ENCODE data around the gene DEFB113. TPM values are rescaled to one million over a fixed set of nuclear protein-coding genes. Genes with fewer than 3 reads are reported as not detected.
"Not testable (repeated sequence)": the region's sequence is repeated elsewhere in the genome, so short reads cannot be mapped to it uniquely, and the experiment has no call there.

Gene DEFB113
- total and polyA plus RNA-seq, 11 donors: not detected

DNA sequence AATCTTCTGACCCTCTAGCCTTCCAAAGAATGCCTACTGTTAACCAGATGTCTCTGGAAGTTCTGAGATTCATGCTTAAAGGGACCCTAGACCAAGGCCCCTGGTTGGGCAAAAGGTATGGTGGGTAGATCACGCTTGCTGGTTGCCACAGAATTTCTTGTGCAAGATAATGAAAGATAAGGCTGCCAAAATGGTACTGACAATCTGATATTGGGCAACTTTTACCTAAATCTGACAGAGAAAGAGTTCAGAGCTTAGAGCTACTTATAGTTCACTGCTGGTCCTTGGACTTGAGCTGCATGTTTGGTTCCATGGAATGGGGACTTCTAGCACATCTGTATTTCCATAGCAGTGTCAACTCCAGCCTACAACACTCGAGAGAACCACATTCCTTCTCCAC, 17.5 kb downstream of the DEFB113 start:
- no peak for DNase-seq
- no peak for ATAC-seq
- Histone ChIP-seq H3K27me3 (no peaks in the 10 kb centered on the region), H3K9me3 (no peaks in the 10 kb centered on the region), H3K4me1 (no peaks in the 10 kb centered on the region), H3K4me3 (no peak overlapping the region), H3K27ac (no peak overlapping the region), H3K36me3 (no peaks in the 10 kb centered on the region)
- TF ChIP-seq, protein P1, sequence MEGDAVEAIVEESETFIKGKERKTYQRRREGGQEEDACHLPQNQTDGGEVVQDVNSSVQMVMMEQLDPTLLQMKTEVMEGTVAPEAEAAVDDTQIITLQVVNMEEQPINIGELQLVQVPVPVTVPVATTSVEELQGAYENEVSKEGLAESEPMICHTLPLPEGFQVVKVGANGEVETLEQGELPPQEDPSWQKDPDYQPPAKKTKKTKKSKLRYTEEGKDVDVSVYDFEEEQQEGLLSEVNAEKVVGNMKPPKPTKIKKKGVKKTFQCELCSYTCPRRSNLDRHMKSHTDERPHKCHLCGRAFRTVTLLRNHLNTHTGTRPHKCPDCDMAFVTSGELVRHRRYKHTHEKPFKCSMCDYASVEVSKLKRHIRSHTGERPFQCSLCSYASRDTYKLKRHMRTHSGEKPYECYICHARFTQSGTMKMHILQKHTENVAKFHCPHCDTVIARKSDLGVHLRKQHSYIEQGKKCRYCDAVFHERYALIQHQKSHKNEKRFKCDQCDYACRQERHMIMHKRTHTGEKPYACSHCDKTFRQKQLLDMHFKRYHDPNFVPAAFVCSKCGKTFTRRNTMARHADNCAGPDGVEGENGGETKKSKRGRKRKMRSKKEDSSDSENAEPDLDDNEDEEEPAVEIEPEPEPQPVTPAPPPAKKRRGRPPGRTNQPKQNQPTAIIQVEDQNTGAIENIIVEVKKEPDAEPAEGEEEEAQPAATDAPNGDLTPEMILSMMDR (IDR thresholded peaks at IDR 0.05): no peak
- TF ChIP-seq POLR2A (IDR thresholded peaks at IDR 0.05): no peak
- intact Hi-C loops (cut with DNase I): no loop called here
- WGBS, 4 donors: 38 to 64% (median 54%) methylated on average over 2 of the region's 2 CpGs

DNA sequence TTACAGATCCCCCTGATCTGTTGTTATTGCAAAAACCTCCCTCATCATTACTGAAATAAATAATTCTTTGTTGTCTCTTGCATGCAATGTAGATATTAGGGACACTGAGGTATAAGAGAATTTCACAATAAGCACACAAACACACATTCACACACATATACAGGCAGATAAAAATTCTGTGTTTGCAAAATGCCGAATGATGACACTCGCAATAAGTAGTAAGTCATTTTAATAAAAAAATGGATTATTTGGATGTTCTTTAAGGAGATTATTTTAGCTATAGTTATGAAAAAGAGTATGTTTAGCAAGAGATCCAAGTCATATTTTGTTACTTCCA, 19.0 kb downstream of the DEFB113 start:
- no peaks in the 10 kb centered on the region for H3K36me3 ChIP-seq
- 95 to 96% (median 96%) methylated on average over 2 of the region's 2 CpGs for WGBS, 4 donors

GRCh38 chr6:49949062-49949461, 20.4 kb downstream of the DEFB113 start:
- no peaks in the 10 kb centered on the region for H3K4me1 ChIP-seq
- no peak for DNase-seq
- no peaks in the 10 kb centered on the region for H3K27me3 ChIP-seq
- H3K27ac ChIP-seq: no peak overlapping the region
- no peak for ATAC-seq
- H3K36me3 ChIP-seq: no peaks in the 10 kb centered on the region
- no peak overlapping the region for H3K4me3 ChIP-seq
- intact Hi-C loops (cut with DNase I): no loop called here
- no peak for TF ChIP-seq POLR2A (IDR thresholded peaks at IDR 0.05)
- TF ChIP-seq, protein P1 (IDR thresholded peaks at IDR 0.05): no peak
- WGBS, 4 donors: 81 to 88% (median 83%) methylated on average over 4 of the region's 4 CpGs
- H3K9me3 ChIP-seq: peaks cover 0 to 9% (median 0%) of the 10 kb centered on the region in 12 donors

More for the DNA sequence above, 19.0 kb downstream of the DEFB113 start:
- intact Hi-C loops (cut with DNase I): no loop called here
- H3K4me3 ChIP-seq: no peak overlapping the region
- H3K4me1 ChIP-seq: no peaks in the 10 kb centered on the region
- H3K9me3 ChIP-seq: peaks cover 0 to under 1% (median 0%) of the 10 kb centered on the region in 12 donors
- no peaks in the 10 kb centered on the region for H3K27me3 ChIP-seq
- DNase-seq (no peak), ATAC-seq (no peak)
- TF ChIP-seq, protein P1 (IDR thresholded peaks at IDR 0.05): no peak
- no peak for TF ChIP-seq POLR2A (IDR thresholded peaks at IDR 0.05)
- no peak overlapping the region for H3K27ac ChIP-seq

DNA sequence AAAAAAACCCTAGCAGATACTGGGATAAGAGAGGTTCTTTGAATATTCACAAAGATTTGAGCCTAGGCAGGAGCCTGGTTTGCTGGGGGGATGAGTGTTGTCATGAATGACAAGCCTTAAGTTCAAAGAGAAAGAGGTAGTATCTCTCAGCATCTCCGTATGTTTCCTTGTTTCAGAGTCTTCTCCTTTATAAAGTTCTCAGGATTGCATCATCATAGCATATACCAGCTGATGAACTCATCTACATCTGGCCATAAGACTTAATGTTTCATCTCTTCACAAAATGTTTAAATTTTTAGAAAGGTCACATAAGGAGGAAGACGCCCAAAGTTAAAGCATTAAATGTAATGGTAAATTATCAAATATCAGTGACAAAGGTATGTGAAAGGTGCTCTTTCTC, 22.6 kb downstream of the DEFB113 start:
- TF ChIP-seq, protein P1 (IDR thresholded peaks at IDR 0.05): no peak
- TF ChIP-seq POLR2A (IDR thresholded peaks at IDR 0.05): no peak
- intact Hi-C loops (cut with DNase I): no loop called here
- ATAC-seq (no peak), DNase-seq (no peak)
- Histone ChIP-seq H3K4me3 (no peak overlapping the region), H3K4me1 (no peaks in the 10 kb centered on the region), H3K9me3 (peaks cover 0 to 11% (median 0%) of the 10 kb centered on the region in 12 donors), H3K27me3 (no peaks in the 10 kb centered on the region), H3K36me3 (no peaks in the 10 kb centered on the region), H3K27ac (no peak overlapping the region)
- 64 to 83% (median 81%) methylated on average over 2 of the region's 2 CpGs for WGBS, 4 donors

GRCh38 chr6:49944068-49944467, 25.4 kb downstream of the DEFB113 start:
- H3K27me3 ChIP-seq; DNase-seq; H3K27ac ChIP-seq; H3K4me1 ChIP-seq; H3K36me3 ChIP-seq; intact Hi-C loops (cut with DNase I); ATAC-seq; H3K4me3 ChIP-seq: not testable (repeated sequence)
- peaks cover 0 to 11% (median 0%) of the 10 kb centered on the region in 12 donors for H3K9me3 ChIP-seq
- 81 to 86% (median 84%) methylated on average over 3 of the region's 3 CpGs for WGBS, 4 donors
